Neural crest cell (in vitro differentiated cells): Measurements from ENCODE around the gene TMED7. TPM values are rescaled to one million over a fixed set of nuclear protein-coding genes. Genes with fewer than 3 reads are reported as not detected.

Experiments
- DNase-seq: peaks from one replicate; pipeline ENCODE4 v3.0.0; 2021; ENCODE audit warnings: low read depth, mixed read lengths, low spot score
- H3K27ac Mint-ChIP-seq: one replicate; pipeline ENCODE4 v1.8.0; 2021; ENCODE audit warnings: mild to moderate bottlenecking, mixed read lengths; ENCODE audit not compliant: unreplicated experiment
- H3K27me3 Mint-ChIP-seq: 2 replicates; pipeline ENCODE4 v1.8.0; 2021; ENCODE audit warnings: low read depth, mild to moderate bottlenecking, mixed read lengths
- H3K36me3 Mint-ChIP-seq: 2 replicates; pipeline ENCODE4 v1.8.0; 2021; ENCODE audit warnings: low read depth, mild to moderate bottlenecking, mixed read lengths
- H3K4me1 Mint-ChIP-seq: 2 replicates; pipeline ENCODE4 v1.8.0; 2021; ENCODE audit warnings: mixed read lengths
- H3K4me3 Mint-ChIP-seq: one replicate; pipeline ENCODE4 v1.8.0; 2021; ENCODE audit warnings: mild to moderate bottlenecking, mixed read lengths
- H3K9me3 Mint-ChIP-seq: 2 replicates; pipeline ENCODE4 v1.8.0; 2021; ENCODE audit warnings: mixed read lengths
- total RNA-seq: library from RNA; stranded (reverse); gene quantifications from 2 replicates; pipeline ENCODE4 v1.2.1, GENCODE V29; 2021
- TF ChIP-seq, protein P1 (sequence below): fragments of 200-600 bp; sonication (generic); conservative IDR thresholded peaks from 2 replicates; pipeline ENCODE4 v1.5.0; 2021; ENCODE audit warnings: antibody characterized with exemption, mild to moderate bottlenecking

TMED7 gene
- total RNA-seq, 1 donor from 2014 or later = 56.5 TPM

DNA sequence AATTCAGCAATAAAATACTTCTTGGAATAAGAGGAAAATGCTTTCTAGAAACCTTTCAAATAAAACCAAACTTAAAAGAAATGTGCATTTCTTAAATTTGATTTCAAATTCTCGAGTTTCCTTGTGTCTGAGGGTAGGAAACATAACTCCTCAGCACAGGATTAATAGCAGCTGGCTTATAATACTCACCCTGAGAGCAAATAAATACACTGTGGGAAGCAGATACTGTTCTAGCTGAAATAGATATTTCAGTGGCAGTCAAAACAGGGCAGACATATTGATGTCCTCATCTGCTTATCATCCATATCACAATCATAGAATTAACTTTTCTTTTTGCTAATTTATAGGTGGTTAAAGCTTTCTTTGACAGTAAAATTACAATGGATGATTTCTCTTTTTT lies 57.2 kb downstream of the TMED7 start:
- peaks cover 13% of the 10 kb centered on the region for H3K4me1 Mint-ChIP-seq
- no peaks in the 10 kb centered on the region for H3K36me3 Mint-ChIP-seq
- H3K9me3 Mint-ChIP-seq = no peaks in the 10 kb centered on the region
- no peak overlapping the region for H3K4me3 Mint-ChIP-seq
- TF ChIP-seq, protein P1, sequence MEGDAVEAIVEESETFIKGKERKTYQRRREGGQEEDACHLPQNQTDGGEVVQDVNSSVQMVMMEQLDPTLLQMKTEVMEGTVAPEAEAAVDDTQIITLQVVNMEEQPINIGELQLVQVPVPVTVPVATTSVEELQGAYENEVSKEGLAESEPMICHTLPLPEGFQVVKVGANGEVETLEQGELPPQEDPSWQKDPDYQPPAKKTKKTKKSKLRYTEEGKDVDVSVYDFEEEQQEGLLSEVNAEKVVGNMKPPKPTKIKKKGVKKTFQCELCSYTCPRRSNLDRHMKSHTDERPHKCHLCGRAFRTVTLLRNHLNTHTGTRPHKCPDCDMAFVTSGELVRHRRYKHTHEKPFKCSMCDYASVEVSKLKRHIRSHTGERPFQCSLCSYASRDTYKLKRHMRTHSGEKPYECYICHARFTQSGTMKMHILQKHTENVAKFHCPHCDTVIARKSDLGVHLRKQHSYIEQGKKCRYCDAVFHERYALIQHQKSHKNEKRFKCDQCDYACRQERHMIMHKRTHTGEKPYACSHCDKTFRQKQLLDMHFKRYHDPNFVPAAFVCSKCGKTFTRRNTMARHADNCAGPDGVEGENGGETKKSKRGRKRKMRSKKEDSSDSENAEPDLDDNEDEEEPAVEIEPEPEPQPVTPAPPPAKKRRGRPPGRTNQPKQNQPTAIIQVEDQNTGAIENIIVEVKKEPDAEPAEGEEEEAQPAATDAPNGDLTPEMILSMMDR = no peak
- no peaks in the 10 kb centered on the region for H3K27me3 Mint-ChIP-seq
- DNase-seq = no peak
- no peak overlapping the region for H3K27ac Mint-ChIP-seq

DNA sequence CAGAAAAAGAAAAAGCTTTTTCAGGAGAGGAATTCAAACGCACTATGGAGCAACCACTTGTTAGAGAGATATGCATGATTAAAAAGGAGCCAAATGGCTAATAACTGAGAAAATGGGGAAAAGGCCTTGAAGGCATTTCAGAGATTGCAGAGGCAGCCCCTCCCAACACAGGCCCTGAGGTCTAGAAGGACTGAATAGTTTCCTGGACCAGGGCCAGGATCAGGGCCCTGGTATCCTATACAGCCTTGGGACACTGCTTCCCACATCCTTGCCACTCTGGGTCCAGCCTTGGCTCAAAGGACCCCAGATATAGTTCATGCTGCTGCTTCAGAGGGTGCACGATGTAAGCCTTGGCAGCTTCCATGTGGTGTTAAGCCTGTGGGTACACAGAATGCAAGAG lies 60.6 kb downstream of the TMED7 start:
- Mint-ChIP-seq H3K36me3 (no peaks in the 10 kb centered on the region), H3K27me3 (no peaks in the 10 kb centered on the region), H3K4me3 (no peak overlapping the region), H3K27ac (no peak overlapping the region), H3K4me1 (no peaks in the 10 kb centered on the region), H3K9me3 (peaks cover 2% of the 10 kb centered on the region)
- TF ChIP-seq, protein P1 = no peak
- no peak for DNase-seq

Other genes starting within 250 kb of the TMED7 start
- gene FEM1C, start 81.3 kb downstream of the TMED7 start, total RNA-seq = 16.3 and 17.6 TPM in 2 replicates
- 1.4 and 1.9 TPM in 2 replicates for gene TICAM2, start 23.6 kb downstream of the TMED7 start, total RNA-seq
- 27.6 and 28.9 TPM in 2 replicates for gene CDO1, start 190.6 kb upstream of the TMED7 start, total RNA-seq
- 52.0 and 56.3 TPM in 2 replicates for gene ATG12, start 215.5 kb upstream of the TMED7 start, total RNA-seq
- 61.4 and 74.9 TPM in 2 replicates for gene AP3S1, start 215.9 kb upstream of the TMED7 start, total RNA-seq